Hippocampal formation (tissue), 2 donors: ENCODE data around the gene HSPB8.

Experiments used
- DNase-seq, 2 donors: peaks; one replicate each; lab custom pipeline; 2025; lab: John Stamatoyannopoulos, UW

Gene HSPB8

DNA sequence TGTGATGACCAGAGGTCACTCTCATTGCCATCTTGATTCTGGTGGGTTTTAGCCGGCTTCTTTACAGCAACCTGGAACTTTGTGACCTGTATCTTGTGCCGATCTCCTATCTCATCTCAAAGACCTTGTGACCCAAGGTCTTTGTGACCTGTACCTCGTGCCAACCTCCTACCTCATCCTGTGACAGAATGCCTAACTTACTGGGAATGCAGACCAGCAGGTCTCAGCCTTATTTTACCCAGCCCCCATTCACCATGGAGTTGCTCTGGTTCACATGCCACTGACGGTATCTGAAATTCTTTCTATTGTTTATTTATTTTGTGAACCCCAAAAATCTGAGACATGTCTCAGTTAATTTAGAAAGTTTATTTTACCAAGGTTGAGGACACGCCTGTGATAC is 7.4 kb upstream of the HSPB8 start:
- DNase-seq: no peak

DNA sequence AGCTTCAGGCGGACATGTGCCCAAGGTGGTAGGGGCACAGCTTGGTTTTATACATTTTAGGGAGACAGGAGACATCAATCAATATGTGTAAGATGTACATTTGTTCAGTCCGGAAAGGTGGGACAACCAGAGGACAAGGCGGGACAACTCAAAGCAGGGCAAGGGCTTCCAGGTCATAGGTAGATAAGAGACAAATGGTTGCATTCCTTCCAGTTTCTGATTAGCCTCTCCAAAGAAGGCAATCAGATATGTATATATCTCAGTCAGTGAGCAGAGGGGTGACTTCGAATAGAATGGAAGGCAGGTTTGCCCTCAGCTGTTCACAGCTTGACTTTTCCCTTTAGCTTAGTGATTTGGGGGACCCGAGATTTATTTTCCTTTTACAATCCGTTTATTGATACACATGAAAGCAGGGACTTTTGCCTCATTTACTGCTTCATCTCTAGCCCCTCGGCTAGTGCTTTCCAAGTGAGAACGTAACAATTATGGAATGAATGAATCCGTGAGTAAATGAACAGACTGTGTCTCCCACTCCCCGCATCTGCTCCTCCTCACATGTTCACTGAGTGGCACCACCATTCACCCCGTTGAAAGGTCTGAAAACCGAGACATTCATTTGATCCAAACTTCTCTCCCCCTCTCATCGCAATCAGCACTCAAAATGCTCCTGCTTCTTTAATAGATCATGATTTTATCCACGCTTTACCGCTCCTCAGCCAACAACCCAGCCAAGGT is 6.9 kb upstream of the HSPB8 start:
- DNase-seq: no peak

DNA sequence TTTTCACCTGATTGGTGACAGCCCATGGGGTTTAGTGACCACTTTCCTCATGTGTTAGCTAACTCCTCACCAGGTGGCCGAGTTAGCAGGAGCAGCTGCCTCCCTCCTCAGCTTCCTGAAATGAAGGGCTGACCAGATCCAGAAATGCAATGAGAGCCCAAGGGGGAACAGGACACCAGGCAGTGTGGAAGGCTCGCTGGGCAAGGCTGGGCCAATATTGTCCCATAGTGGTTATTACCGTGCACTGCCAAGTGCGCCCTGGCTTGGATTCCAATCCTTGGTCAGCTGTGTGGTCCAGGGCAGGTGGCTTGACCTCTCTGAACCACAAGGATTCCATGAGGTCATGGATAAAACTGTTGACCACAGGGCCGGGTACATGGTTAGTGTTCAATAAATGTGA is 3.6 kb upstream of the HSPB8 start:
- DNase-seq: no peak

DNA sequence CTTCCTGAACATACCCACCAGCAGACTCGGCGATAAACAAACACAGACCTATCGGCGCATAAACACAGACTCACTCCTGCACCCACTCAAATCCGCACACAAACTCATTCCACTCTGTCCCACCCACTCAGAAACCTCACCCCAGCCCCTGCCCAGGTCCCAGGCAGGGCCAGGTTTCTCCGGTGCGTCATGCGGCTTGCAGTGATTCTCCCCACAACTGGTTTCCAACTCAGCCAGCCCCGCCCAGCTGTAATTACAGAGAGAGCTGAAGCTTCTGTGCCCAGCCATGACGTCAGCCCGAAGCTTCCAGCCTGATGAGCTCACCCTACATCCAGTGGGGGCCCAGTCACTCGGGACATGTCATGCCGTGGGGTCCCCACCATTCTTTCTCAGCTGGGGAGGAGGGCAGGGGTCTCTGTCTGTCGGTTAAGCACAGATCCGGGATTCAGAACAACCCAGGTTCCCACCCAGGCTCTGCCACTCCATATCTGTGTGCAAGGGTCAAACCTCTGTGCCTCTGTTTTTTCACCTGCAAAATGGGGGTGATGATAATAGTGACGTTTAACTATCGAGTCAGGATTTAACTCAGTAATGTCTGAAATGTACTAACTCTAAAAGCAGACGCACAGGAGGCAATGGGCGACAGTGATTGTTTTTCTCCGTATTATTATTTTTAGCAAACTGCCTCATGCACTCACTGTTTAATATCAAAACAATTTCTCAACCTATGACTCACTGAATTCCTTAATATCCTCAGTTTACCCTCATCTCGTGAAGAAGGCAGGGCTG is 2.3 kb upstream of the HSPB8 start:
- peak; percentile 27 to 39 for DNase-seq

DNA sequence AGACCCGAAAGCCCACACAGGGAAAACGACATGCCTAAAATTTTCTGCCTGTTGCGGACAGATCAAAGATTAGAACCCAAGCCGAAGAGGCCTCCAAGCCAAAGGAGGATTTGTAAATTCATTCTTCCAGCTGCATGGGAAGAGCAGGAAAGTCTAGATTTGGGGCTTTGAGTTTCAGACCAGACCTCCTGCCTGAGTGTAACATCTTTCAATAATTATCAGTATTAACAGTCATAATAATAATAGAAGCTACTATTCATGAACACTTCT is 1.7 kb upstream of the HSPB8 start:
- DNase-seq: no peak

DNA sequence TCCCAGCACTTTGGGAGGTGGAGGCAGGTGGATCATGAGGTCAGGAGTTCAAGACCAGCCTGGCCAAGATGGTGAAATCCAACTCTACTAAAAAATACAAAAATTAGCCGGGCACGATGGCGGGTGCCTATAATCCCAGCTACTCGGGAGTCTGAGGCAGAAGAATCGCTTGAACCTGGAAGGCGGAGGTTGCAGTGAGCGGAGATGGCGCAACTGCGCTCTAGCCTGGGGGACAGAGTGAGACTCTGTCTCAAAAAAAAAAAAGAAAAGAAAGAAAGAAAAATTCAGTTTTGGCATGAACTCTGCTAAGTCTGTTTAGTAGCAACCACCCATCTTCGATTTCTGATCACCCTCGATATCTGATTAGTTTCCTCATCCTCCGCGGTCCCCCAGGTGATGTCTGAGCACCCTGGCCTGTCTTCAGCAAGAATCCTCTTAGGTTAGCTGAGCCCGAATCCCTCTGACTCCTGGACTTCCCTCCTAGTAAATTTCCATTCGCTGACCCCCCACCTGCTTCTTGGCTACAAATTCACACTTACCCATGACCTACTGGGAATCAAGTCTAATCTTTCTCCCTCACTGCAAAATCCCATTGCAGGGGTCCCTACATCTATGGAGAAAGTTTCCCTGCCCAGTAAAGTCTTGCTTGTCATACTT is 879 bp upstream of the HSPB8 start:
- DNase-seq: no peak

DNA sequence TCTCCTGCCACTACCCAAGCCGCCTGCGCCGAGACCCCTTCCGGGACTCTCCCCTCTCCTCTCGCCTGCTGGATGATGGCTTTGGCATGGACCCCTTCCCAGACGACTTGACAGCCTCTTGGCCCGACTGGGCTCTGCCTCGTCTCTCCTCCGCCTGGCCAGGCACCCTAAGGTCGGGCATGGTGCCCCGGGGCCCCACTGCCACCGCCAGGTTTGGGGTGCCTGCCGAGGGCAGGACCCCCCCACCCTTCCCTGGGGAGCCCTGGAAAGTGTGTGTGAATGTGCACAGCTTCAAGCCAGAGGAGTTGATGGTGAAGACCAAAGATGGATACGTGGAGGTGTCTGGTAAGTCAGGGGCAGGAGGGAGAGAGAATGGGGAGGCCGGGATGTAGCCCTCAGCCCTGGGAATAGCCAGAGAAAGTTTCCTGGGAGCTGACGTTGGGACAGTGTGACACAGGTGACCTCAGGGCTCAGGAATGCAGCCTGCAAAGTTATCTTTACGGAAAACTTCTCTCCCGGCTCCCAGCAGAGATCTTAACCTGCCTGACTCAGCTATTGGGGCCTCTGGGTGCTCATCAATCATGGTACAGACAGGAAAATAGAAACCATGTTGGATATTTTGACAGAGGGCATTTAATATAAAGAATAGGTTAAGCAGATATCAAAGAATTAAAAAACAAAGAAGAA is 747 bp downstream of the HSPB8 start:
- no peak for DNase-seq

DNA sequence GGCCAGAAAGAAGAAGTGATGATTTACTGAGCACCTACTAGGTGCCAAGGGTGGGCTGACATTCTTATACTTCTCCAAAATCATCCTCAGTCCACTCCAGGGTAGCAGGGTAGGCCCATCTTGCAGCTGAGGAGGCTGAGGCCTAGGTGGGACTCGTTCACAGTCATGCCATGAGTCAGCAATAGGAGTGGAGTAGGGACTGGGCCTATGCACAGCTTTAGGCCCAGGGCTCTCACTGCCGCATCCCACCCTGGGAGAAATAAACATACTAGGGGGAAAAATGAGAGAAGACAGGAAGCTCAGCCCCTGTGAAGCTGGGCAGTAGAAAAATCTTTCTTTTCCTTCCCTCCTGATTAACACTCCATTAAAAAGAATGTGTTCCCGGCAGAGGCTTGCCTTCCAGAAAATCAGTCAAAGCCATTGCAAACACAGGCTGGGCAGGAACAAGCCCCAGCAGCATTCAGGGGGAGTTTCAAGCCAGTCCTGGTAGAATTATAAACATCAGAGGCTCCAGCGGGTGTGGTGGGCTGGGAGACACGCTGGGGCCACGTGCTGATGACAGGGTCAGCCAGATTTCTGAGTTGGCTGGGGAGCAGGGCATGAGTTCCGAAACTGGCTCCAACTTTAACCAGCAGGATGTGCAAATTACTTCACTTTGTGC is 1.8 kb downstream of the HSPB8 start:
- DNase-seq: no peak

DNA sequence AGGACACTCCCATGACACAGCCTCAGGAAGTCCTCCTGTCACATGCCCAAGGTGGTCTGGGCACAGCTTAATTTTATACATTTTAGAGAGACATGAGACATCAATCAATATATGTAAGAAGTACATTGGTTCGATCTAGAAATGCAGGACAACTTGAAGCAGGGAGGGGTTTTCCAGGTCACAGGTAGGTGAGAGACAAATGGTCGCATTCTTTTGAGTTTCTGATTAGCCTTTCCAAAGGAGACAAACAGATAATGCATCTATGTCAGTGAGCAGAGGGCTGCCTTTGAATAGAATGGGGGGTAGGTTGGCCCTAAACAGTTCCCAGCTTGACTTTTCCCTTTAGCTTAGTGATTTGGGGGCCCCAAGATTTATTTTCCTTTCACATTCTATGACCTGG is 2.5 kb downstream of the HSPB8 start:
- DNase-seq: no peak

DNA sequence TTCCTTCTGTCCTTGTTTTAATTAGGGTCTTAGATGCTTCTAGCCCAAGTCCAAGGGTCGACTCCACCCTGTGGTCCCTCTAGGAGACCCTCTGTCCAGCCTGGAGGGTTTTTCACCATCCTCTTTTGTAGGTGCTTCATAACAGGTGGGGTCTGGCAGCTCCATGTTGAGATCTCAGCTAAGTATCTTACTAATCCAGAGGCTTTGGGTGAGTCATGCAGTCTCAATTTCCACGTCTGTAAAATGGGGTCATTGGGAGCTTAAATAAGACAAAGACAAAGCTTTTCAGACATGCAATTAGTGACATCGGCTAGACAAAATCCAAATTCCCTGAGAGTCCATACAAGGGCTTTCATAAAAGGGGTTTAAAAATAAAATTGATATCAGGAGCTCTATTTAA is 3.2 kb downstream of the HSPB8 start:
- no peak for DNase-seq

DNA sequence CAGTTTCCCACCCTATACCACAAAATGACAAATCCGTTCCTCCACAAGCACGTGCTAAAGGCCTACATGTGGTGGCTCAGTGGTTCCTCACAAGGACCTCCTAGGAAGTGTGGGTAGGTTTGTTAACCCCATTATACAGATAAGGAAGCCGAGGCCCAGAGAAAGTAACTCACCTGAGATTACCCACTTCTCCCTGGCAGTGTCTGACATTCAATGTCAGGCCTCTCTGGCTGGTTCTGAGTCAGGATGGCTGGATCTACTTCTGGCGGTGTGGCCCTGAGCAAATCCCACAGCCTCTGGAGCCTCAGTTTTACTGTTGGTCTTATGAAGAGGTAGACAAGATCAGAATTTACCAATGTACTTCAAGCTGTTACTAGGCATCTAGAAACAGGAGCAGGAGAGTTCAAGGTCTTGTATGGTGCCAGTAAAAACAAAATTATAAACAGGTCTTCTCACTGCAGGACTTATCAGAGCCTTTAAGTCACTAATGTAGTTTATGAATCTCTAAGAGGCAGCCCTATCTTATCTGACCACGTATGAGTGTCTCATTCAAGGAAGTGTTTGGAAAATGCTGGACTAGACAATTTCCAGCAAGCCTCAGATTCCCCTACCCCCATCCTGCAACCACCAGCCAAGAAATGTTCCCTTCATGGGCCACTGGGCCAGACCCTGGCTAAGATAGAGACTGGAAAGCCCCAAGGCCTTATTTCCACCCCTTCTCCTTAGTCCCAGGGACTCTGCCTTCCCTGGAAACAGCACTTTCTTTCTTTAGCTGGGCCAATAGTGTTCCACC is 4.2 kb downstream of the HSPB8 start:
- no peak for DNase-seq

DNA sequence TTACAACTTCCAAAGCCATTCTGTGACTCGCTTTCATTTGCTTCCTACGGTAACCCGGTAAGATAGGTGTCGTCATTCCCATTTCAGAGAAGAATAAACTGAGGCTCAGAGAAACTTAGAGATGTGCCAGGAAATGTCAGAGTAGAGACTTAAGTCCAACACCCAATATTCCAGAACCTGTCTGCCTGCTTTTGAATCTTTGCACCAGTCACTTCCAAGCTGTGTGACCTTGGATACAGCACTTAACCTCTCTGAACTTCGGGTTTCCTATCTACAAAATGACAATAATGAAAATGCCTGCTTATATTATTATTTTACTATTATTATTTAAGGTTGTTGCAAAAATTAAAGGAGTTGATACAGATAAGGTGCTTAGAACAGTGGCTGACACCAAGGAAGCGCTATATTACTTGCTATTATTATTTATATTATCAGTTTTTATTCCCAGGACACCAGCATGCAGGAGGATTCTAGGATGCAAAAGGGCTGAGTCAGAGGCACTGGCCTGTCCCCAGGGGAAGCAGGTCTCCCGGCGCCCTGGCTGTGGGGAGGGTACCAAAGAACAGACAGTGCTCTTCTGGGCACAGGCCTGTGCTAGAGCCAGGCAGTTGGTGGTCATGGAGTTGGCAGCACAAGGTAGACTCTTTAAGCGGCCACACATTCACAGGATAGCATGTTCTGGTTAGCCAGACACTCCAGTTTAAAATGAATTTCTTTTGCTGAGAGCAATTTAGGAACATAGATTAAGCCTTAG is 5.4 kb downstream of the HSPB8 start:
- DNase-seq: peak in 1 of 2 donors; percentile 26

DNA sequence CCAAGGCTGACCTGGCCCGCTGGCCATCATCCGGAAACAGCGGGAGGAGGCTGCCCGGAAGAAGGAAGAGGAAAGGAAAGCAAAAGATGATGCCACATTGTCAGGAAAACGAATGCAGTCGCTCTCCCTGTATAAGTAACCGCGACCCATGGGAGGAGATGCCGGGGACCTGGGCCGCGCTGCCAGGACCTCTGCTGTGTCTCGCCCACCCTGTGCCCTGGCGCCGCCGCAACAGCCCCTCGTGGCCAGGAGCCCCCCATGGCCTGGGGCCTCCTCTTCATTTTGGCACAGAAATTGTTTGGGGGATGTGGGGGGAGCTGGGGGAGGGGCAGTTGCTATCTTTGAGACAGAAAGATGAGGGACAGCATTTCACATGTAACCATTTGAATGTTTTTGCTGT is 16.5 kb downstream of the HSPB8 start:
- DNase-seq: no peak

DNA sequence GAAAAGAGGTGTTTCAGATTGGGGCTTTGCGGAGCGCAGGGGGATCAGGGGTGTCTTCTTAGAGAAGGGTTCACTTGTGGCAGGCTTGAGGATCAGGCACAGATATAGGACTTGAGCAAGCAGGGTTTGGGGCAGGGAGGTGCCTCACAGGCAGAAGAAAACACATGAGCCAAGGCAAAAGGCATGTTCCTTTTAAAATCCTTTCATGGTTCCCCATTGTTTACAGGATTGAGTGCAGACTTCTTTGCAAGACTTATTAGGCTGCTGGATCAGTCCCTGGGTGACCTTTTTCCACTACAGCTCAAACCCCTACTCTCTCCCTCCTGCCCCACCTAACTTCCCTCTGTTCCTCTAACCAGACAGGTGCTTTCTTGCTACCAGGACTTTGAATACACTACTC is 19.7 kb downstream of the HSPB8 start:
- no peak for DNase-seq

DNA sequence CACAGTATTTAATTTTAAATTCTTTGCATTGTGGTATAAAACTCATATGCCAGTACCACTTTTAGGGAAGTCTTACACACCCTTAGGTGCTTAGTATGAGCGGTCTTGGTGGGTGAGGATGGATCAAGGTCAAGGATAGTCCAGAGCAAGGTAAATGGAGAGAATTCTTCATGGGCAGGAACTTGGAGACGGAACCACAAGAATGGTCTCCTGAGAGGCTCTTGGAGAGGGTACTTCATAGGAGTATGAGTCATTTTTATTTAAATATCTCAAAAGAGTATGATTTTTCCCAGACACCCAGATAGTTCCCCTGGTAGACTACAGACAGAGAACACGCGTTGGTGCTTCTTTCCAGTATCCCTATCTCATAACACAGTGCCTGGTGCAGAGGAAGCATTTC is 21.9 kb downstream of the HSPB8 start:
- no peak for DNase-seq

DNA sequence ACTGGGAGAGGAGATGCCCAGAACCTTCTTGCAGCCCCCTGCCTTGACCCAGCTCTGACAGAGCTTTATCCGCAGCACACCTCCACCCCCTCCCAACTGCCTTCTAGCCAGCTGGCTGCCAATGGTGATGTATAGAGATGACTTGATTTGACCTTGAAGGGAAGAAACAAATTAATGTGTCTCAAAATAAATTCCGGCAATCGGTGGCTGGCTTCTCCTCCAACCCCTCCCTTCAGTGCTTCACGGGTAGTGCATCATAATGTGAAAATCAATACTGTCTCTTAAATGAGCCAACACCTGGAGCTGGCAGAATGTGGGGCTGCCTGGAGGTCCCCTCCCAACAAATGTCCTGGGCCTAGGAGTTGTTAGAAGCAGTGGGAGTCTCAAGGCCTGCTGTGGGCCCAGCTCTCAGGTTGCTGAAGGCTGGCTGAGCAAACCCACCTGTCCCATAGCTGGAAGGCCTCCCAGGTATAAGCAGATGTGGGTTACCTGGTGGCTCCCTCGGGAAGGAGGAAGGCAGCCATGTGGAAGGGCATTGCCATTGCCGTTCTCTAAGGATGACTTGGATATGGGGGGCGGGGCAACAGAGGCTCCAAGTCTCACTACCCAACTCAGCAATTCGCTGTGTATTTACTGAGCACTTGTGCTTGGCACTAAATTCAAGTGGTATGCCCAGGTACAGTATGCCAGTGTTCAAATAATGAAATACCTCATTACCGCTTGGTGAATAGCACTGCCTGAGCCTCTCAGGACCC is 23.2 kb downstream of the HSPB8 start:
- no peak for DNase-seq

DNA sequence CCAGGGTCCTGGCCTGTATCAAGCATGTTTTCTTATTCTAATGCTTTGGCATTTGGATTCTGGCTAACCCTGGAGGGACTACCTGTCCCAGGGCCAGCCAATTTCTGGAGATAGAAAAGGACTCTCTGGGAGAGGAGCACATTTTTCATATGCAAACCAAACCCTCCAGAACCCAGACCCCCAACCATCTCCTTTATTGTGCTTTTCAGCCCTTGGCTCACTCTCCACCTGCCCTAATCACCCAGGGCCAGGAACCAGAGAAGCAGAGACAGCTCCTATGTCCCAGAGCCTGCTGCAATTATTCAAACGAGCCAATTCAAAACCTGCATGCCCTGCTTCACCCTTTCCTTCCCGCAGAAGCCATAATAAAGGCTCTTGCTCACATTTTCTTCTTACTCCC is 23.8 kb downstream of the HSPB8 start:
- no peak for DNase-seq

DNA sequence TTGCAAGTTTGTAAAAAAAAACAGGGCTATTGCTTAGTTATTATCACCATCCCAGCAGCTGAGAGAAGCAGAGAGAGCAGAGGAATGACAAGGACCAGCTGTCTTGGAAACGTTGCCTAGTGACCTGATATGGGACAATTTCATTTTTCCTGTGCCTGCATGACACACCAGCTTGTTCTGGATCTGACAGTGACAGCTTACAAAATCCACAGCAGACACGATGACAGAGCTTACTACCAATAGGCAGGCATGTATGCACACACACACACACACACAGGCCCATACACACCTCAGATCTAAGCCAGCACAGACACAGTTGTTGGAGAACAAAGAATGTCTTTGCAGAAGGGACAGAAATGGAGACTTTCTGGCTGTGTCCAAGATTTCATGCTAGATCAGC is 25.4 kb downstream of the HSPB8 start:
- DNase-seq: no peak

DNA sequence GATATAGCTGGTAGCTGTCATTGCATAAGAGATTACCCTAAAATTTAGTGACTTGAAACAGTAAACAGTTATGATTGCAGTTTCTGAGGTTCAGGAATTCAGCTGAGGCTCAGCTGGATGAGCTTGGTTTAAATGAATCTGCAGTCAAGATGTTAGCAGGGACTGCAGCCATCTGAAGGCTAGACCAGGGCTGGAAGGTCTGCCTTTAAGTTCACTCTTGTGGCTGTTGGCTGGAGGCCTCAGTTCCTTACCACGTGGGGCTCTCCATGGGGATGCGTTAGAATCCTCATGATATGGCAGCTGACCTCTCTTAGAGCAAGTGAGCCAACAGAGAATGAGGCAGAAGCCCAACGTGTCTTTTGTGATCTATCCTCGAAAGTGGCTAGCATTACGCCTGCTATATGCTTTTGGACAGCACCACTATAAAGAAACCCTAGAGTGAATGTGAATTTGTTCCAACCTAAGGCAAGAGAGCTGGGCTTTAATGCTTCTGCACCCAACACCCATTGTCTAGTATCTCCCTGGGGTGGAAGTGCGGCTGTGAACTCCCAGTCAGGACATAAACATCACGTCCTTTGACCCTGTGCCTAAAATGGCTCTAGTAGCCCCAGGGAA is 26.0 kb downstream of the HSPB8 start:
- DNase-seq: no peak
